Stimulated activated CD4-positive, alpha-beta T cell treated with anti-CD3 and anti-CD28 coated beads, Interleukin-2, amount 100 ng/mL, for 4 hours (primary cell): ENCODE data around the gene OR10T2.
"Not testable (repeated sequence)": the region's sequence is repeated elsewhere in the genome, so short reads cannot be mapped to it uniquely, and the experiment has no call there.

Experiments used
- DNase-seq: peaks from one replicate; pipeline ENCODE4 v3.0.0-alpha.2; 2020; ENCODE audit warnings: low read depth

The OR10T2 gene, protein sequence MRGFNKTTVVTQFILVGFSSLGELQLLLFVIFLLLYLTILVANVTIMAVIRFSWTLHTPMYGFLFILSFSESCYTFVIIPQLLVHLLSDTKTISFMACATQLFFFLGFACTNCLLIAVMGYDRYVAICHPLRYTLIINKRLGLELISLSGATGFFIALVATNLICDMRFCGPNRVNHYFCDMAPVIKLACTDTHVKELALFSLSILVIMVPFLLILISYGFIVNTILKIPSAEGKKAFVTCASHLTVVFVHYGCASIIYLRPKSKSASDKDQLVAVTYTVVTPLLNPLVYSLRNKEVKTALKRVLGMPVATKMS

DNA sequence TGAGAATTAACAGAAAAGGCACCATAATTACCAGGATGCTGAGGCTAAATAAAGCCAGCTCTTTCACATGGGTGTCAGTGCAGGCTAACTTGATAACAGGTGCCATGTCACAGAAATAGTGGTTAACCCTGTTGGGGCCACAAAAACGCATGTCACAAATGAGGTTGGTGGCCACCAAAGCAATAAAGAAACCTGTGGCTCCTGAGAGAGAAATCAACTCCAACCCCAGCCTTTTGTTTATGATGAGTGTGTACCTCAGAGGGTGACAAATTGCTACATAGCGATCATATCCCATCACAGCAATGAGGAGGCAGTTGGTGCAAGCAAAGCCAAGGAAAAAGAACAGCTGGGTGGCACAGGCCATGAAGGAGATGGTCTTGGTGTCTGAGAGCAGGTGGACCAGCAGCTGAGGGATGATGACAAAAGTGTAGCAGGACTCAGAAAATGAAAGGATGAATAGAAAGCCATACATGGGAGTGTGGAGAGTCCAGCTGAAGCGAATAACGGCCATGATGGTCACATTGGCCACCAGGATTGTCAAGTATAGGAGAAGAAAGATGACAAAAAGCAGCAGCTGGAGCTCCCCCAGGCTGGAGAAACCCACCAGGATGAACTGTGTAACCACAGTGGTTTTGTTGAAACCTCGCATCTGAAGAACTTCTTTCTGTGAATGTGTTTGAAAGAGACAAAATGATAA, at the start of gene OR10T2:
Gene OR10T2, minus strand, starts transcription at position 649 of the 697 bp plus-strand sequence. Its CDS starts 0 bp downstream, at position 649.
- DNase-seq, result no peak

- DNase-seq, result no peak
These were observed 46.1 kb upstream of the OR10T2 start for GRCh38 chr1:158445376-158445775.

DNA sequence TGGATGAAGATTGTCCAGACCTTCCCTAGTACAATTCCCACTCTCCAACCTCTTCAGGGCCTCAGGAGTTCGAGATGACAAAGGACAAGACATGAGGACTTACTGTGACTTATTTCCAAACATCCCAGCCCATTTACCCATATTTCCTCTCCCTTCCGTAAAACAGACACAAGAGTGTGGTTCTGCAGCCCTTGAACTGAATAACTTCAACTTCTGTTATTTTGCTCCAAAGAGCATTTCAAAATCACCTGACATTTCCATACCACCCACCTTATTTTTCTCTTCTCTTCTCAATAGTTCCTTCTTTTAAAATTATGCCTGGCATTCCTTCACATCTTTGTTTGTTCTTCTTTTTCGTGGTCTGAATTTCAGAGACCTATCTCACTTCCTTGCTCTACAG, 35.5 kb upstream of the OR10T2 start:
- no peak for DNase-seq

- DNase-seq, result not testable (repeated sequence)
These were observed 30.9 kb upstream of the OR10T2 start for GRCh38 chr1:158430163-158430562.

- DNase-seq, result no peak
These were observed 26.9 kb upstream of the OR10T2 start, which contains the start of gene OR10K2 for GRCh38 chr1:158426137-158426536. Gene OR10K2 (minus strand): TSS chr1:158426237. CDS start chr1:158420866, 5,371 bp downstream.

DNA sequence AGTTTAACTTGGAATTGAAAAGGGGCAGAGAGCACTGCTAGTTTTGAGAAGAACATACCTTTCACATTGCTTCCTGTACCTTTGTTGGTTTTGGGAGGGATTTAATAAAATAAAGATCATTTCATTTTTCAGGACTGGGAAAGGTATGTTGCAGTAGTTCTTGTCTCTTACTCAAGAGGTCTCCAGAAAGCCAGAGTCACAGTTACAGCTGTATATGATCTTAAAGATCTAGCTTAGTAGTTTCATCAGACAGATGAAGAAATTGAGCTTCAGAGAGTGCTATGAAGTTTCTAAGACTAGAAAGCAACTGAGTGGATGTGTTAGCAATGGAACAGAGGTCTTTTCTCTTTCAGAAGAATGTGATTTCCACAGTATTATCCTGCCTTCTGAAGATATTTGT, 25.8 kb upstream of the OR10T2 start:
- DNase-seq, result no peak

- DNase-seq, result no peak
These were observed 22.9 kb upstream of the OR10T2 start for GRCh38 chr1:158422212-158422611.

- no peak for DNase-seq
These were observed 18.3 kb upstream of the OR10T2 start for GRCh38 chr1:158417586-158417985.

DNA sequence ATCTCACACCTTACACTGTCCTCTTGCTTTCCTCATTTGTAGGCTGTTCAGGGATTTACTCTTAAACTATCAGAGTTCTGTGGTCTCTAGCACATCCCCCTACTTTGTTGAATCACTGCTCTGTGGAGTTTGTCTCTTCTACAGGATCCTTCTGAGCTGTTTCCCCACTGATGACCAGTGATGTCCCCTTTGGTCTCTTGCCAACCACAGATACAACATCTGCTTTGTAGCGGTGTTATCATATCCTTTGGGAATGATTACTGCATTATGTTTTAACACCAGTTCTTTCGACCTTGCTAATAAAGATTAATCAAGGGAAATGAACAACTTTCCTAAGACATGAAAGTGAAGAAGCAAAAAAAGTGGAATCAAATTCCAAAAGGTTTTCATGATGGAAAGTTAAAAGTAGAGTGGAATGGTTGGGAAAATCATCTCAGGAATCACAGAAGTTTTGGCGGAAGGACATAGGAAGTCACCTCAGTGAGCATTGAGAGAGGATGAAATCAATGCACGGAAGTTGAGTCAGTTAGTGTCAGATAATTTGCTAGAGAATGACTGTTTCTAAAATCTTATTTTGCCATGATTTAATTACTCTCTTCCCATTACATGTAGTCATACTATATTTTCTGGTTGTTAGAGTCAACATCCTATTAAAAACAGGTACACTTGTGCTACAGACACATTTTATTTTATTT, 15.5 kb upstream of the OR10T2 start:
- no peak for DNase-seq

- DNase-seq, result no peak
These were observed 7.8 kb upstream of the OR10T2 start for GRCh38 chr1:158407092-158407491.

DNA sequence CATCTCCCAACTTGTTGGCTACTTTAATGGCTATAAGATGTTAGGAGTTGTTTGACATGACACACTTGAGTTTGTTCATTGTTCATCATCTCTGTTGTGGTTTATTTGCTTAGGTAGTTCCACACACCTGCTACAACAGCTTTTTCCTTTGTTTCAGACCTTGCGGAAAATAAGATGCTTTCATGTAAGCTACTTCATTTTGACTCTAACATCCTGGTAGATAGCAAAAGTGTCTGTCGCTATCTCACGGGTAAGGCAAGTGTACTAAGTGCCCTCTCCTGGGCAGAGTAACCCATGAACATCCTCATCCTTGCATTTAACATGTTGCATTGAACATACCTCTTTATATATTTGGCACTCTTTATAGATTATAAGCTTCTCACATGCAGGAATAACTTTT, 1.6 kb upstream of the OR10T2 start:
- no peak for DNase-seq

DNA sequence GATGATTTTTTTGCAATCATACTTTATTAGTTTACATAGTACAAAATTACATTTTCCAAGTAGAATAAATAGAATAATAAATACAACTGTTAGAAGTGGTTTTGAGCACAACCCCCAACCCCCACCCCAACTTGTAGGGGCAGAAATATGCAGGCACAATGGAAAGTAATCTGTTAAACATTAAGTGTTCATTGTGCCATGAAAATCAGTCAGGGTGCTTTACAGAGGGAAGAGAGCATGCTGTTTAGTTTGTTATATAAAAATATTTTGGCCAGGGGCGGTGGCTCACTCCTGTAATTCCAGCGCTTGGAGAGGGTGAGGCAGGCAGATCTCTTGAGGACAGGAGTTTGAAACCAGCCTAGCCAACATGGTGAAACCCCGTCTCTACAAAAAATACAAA, 2.6 kb downstream of the OR10T2 start:
- no peak for DNase-seq

GRCh38 chr1:158393476-158393875, 5.8 kb downstream of the OR10T2 start:
- no peak for DNase-seq

- DNase-seq, result no peak
These were observed 8.2 kb downstream of the OR10T2 start for GRCh38 chr1:158391099-158391498.

GRCh38 chr1:158390331-158390730, 8.9 kb downstream of the OR10T2 start:
- DNase-seq, result no peak

DNA sequence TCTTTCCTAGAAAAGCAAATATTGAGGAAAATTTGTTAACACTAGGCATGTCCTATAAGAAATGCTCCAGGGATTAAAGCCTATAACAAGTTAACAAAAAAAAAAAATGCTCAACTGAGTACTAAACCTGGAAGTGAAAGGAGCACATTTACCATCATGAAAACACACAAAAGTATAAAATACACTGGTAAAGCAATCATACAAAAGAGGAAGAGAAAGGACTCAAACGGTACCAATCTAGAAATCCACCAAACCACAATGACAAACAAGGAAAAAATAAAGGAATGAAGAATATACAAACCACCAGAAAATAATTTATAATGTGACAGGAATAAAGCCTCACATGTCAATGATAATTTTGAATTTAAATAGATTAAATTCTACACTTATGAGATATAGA, 24.4 kb downstream of the OR10T2 start:
- DNase-seq, result no peak

GRCh38 chr1:158374101-158374500, 25.2 kb downstream of the OR10T2 start:
- not testable (repeated sequence) for DNase-seq

GRCh38 chr1:158371188-158371953, 27.9 kb downstream of the OR10T2 start:
- no peak for DNase-seq

GRCh38 chr1:158366783-158367182, 32.5 kb downstream of the OR10T2 start:
- DNase-seq, result no peak

DNA sequence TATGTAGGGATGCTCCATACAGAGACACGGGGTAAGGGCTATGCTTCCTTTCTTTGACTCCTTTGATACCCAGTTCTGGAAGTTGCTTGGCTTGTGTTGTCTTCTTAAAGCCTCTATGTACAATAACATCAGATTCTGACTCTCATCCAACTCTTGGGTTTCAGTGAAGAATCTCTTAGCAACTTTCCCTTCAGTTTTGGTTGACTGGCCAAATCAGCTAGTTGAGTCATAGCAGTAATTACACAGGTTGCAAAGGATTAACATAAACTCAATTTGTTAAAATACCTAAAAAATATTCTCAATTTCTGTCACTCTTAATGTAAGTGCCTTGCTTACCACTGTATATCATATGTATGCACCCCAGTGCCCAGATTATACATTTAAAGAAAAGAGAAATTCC, 36.3 kb downstream of the OR10T2 start:
- no peak for DNase-seq

DNA sequence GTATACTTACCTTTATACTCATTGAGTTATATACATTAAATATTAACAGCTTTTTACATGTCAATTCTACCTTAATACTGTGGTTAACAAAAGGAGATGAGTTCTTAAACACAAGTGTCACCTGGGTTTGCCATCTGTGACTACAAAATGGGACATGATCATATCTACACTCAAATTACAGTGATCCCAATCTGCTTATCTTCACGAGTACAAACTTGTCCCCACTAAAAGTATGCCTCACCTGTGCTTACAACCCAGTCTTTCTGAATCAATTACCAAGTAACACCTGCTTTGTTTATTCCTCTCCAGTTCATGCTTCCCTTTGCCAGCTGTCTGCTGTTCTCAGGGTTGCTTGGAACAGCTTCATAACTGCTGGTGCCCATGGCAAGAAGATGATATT, 36.8 kb downstream of the OR10T2 start:
- DNase-seq, result no peak

GRCh38 chr1:158357441-158357840, 41.8 kb downstream of the OR10T2 start:
- DNase-seq, result no peak
